HG03460 (cell line): Measurements from ENCODE around the gene COL24A1.
"Not testable (repeated sequence)": the region's sequence is repeated elsewhere in the genome, so short reads cannot be mapped to it uniquely, and the experiment has no call there.

ENCODE experiments used
- ATAC-seq: cut with Tn5 transposase; IDR thresholded peaks from one replicate; pipeline ENCODE4 v1.9.1; 2021; ENCODE audit not compliant: unreplicated experiment

The COL24A1 gene

GRCh38 chr1:86085741-86086409 lies 70.7 kb downstream of the COL24A1 start:
- no peak for ATAC-seq

- no peak for ATAC-seq
Measured at GRCh38 chr1:86084998-86085397, 71.6 kb downstream of the COL24A1 start.

DNA sequence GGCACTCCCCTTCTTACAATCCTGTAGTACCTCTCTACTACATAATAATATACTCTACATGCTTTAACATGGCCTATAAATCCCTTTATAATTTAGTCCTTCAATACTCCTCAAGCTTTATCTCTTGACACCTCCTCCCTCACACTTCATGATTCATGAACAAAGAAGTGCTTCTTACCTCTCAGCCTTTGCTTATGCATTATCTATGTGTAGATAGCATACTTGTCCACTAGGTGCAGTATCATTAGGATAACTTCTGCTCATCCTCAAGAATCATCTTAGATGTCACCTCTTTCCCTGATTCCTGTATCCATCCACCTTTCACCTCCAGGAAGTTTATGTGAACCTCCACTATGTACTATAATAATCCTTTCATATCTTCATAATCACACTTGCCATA lies 74.4 kb downstream of the COL24A1 start:
- no peak for ATAC-seq

DNA sequence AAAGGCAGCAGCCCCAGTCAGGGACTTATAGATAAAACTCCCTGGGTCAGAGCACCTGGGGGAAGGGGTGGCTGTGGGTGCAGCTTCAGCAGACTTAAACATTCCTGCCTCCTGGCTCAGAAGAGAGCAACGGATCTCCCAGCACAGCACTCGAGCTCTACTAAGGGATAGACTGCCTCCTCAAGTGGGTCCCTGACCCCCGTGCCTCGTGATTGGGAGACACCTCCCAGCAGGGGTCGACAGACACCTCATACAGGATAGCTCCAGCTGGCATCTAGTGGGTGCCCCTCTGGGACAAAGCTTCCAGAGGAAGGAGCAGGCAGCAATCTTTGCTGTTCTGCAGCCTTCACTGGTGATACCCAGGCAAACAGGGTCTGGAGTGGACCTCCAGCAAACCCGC lies 84.1 kb downstream of the COL24A1 start:
- not testable (repeated sequence) for ATAC-seq

- not testable (repeated sequence) for ATAC-seq
Measured at GRCh38 chr1:86071870-86072269, 84.7 kb downstream of the COL24A1 start.

DNA sequence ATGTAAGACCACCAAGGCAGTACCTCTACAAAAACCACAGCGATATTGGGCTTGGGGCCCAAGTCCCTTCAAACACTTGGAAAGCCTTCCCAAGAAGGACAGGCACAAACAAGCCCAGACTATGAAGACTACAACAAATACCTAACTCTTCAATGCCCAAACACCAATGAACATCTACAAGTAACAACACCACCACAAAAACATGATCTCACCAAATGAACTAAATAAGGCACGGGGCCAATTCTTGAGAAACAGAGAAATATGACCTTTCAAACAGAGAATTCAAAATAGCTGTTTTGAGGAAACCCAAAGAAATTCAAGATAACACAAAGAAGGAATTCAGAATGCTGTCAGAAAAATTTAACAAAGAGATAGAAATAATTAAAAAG lies 86.8 kb downstream of the COL24A1 start:
- no peak for ATAC-seq

GRCh38 chr1:86068841-86069756 lies 87.5 kb downstream of the COL24A1 start:
- no peak for ATAC-seq

- no peak for ATAC-seq
Measured at GRCh38 chr1:86068271-86068721, 88.3 kb downstream of the COL24A1 start.

GRCh38 chr1:86067626-86068025 lies 88.9 kb downstream of the COL24A1 start:
- ATAC-seq: no peak

DNA sequence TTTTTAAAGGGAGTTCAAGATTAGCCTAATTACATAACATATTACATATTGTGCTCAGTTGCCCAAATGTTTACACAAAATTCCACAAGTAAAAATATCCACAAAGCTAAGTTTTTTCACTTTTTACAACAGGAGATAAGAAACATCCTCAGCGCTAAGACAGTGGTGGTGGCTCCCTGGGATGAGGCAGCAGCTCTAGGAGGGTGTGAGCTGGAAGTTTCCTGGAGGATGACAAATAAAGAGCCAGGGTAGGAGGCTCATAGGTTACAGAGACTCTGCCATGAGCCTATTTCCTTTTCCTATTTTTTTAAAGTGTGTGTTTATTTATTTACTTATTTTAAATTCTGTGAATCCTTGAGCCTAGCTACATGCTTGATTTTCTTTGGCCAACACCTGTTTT lies 91.7 kb downstream of the COL24A1 start:
- no peak for ATAC-seq

GRCh38 chr1:86063721-86064120 lies 92.9 kb downstream of the COL24A1 start:
- ATAC-seq: no peak

DNA sequence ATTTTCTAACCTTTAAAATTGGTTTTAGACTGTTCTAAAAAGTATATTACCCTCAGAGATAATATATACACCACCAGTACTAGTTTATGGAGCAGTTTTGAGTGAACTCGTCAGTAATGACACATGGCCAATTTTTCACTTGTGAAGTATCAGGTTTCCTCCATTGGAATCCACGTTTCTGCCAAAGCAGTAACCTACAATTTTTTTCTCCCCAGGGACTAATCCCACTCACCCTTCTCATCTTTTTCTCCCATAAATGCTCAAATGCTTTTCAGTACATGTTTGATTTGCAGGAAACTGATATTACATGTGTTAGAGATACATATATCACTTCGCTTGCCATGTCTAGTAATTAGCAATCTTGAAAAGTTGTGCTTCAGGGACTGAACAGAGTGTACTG lies 94.1 kb downstream of the COL24A1 start:
- ATAC-seq: no peak

- ATAC-seq: no peak
Measured at GRCh38 chr1:86061551-86061990, 95.0 kb downstream of the COL24A1 start.

DNA sequence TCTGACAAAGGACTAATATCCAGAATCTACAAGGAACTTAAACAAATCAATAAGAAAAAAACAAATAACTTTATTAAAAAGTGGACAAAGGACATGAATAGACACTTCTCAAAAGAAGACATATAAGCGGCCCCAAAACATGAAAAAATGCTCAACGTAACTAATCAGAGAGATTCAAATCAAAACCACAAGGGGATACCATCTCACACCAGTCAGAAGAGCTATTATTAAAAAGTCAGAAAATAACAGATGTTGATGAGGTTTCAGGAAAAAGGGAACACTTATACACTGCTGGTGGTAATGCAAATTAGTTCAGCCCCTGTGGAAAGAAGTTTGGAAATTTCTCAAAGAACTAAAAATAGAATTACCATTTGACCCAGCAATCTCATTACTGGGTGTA lies 102.2 kb downstream of the COL24A1 start:
- ATAC-seq: no peak

DNA sequence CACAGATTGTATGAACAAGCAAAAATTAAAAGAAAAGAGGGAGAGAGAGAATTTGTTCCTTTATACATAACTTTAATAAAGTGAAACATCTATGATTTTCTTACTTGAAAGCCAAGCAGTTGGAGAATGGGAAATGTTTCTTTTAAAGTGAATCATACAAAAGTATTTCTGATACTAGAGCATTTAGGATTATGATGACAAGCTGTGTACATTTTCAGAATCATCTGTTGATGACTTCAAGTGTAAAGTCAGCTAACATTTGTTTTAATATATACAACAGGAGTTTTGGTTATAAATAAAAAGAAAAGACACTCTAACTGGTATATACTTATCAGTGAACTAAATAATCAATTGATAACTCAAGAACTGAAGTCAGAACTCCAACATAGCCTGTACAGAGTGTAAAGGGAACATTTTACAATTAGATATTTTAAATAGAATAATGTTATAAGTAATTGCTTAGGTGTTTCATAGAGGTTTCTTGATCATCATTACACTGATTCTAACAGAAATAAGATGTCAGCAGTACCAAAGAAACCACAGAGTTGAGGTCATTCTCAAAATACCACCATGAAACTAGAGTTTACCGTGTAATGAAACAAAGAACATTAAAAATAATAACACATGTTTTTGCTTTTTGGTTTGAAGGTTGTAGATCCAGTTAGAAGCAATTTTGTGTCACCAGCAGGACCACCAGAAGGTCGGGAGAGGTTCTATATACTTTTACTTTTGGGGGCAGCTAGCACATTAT lies 103.4 kb downstream of the COL24A1 start:
- no peak for ATAC-seq

- no peak for ATAC-seq
Measured at GRCh38 chr1:86035101-86035500, 121.5 kb downstream of the COL24A1 start.

DNA sequence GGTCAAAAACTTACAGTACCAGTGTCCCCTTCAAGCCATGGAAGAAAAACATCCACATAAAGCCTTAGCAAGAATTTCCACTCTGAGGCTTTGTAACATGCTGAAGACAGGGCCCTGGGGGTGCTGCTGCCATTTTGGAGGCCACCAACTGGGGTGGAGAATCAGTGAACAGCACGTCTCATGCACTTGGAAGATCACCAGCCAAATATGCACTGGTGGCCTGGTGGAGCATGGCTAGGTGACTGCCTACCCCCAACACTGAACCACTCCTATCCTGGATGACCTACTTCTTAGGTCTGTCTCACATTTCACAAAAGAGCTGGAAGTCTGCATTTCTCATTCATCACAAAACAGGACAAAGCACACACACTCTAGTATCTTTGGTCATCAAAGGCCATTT lies 126.4 kb downstream of the COL24A1 start:
- ATAC-seq: no peak

DNA sequence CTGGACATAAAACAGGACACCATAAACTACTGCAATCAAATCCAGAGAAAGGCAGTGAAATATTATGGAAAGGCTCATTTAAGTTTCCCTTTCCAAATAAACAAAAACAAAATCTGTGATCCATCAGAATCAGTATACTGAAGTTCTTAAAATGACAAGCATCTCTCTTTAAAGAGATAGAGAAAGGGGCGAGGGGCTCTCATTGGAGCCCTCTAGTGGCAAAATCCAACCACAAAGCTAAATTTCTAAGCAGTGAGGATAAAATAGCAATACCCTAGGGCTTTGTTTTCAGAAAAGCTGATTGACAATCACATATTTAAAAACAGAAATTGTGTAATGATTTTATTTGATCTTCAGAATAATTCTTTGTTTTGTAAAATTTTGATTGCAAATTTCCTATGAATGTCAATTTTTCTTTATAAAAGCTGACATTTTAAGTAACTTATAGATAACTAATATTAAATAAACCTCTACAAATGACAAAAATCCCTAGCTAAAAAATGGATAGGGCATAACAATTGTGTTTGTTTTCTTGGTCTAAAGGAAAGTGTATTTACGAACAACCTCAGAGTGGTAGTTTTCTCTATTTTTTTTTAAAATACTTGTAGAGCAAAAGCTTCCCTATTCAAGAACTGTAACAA lies 138.2 kb downstream of the COL24A1 start:
- peak; percentile 48 for ATAC-seq

GRCh38 chr1:86016076-86016759 lies 140.4 kb downstream of the COL24A1 start:
- no peak for ATAC-seq

DNA sequence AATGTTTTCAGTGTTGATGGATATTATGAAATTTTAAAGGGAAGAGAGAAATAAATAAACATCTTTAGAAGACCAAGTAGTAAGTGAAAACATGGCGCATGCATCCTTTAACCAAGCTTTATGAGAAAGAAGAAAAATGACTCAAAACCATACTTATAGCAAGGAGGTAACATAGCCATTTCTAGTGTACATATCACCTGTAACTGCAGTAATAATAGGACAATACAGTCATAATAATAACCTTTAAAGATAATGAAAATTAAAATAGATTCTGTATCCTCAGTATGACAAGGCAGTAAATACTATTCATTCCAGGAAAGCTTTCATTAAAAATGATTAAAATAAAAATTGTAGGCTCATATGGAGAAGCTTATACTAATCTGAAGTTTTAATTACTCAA lies 141.2 kb downstream of the COL24A1 start:
- ATAC-seq: no peak
